Femur (tissue), 1 donor: Measurements from ENCODE around the gene FAT2.
"Not testable (repeated sequence)": the region's sequence is repeated elsewhere in the genome, so short reads cannot be mapped to it uniquely, and the experiment has no call there.

ENCODE experiments used
- DNase-seq: peaks from one replicate; pipeline ENCODE4 v3.0.0-alpha.2; 2017

FAT2 gene

DNA sequence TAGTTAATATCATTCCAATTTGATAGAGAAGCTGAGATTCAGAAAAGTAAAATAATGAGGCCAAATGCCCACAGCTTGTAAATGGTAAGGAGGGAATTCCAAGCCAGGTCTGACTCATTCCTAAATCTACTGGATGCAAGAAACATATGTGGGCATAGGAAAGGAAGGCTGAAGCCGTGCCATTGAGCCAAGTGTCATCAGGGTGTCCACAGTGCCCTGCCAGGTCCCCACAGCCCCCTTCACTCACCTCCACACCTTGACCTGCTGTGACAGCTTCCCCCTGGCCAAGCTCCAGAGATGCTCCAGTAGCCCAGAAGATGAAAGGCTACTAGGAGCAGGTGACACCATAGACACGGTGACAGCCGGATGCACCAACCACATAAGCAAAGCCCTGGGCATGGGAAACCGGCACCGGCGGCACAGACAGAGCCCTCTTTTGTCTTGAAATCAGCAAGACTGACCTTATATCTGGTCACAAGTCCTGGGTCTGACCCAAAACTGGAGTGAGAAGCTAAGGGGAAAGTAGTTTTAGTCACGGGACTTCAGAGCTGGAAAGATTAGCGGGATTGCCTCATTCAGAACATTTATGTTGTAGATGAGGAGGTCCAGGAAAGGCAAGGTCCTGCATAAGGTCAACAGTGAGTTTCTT, 20.1 kb upstream of the FAT2 start:
- no peak for DNase-seq

DNA sequence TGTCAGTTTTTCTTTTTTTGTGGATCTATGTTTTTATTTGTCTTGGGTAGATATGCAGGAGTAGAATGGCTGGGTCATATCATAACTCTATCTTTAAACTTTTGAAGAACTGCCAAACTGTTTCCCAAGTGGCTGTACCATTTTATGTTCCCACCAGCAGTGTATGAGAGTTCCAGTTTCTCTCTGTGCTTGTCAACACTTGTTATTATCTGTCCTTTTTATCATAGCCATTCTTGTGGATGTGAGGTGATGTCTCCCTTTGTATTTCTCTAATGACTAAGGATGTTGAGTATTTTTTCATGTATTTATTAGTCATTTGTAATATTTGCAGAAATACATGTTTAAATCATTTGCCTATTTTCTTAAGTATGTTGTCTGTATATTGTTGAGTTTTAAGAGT, 17.4 kb upstream of the FAT2 start:
- DNase-seq, result no peak

DNA sequence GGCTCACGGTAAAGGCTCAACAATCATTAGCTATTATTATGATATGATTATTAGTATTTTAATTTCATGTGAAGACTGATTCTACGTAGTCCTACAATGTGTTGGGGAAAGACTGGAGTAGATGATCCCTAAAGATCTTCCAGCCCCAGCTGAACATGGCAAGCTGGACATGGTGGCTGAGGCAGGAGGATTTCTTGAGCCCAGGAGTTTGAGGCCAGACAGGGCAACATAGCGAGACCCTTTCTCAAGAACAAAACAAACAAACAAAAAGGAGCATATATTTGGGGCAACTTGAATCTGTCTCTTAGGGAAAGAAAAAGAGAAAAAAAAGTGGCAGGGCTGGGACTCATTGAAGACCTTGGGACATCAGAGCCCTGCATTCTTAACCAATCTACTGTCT, 16.2 kb upstream of the FAT2 start:
- no peak for DNase-seq

DNA sequence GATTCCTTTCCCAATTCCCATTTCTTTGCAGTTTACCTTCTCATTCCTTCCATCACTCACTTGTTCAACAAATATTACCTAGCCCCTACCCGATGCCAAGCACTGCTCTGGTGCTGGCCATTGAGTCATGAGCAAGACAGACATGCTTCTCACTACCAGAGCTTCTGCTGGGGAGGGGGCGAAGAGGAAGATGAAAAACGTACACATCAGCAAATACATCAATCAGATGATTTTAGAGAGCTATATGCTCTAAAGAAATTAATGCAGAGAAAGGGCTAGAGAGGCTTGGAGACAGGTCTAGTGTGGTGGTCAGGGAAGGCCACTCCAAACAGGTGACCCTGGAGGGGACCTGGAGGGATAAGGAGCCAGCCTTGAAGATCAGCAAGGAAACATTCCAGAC, 14.4 kb upstream of the FAT2 start:
- no peak for DNase-seq

DNA sequence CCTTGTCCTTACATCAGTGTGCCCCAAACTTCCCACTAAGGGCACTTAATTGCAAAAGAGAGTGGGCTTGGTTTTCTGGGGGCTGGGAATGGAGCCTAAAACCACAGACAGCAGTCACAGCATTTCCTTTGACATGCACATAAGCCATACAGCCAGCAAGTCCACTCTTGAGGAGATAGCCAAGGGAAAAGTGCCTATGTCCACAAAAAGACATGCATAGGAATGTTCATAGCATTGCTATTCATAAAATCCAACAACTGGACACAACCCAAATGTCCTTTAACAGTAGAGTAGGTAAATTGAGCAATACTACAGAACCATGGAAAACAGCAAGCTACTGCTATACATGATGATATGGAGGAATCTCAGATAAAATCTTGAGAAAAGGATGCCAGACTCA, 11.7 kb upstream of the FAT2 start:
- DNase-seq, result no peak

DNA sequence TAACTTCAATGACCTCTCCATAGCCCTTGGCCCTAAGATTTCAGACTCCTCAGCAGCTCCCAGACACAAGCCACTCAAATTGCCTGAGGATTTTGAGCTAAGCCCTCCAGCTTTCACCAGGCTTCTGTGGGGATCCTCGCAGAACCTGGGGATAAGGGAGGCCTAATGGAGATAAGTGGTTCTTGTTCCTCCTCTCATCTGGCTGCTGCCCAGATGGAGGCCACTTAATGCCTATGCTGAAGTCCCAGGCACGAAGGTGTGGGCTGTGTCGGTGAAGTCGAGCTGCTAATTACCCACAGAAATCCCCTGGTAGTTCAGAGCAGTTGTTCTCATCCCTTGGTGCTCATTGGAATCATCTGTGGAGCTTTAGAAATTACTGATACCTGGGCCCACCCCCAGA, 10.3 kb upstream of the FAT2 start:
- no peak for DNase-seq

DNA sequence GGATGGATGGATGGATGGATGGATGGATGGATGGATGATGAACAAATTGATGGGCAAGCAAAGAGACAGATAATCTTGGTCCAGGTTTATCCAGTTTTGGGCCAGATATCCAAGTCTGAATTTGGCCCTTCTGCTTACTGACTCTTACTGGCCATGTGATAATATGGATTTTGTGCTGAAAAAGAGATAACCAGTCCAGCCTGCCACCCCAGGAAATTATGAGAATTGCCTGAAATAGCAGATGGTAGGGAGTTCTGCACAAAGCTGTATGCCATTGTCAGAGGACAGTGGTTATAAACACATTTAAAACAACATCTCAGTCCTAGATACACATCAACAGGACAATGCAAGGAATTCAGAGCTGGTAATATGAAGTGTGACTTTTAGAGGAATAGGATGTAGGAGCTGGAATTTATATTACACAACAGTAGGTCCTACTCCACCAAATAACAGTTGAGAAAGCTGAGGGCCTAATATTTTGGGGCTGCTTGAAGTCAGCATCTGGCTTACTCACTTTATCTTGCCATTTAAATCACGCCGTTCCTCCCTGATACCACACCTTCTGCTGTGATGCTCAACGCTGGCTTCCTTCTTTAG, 9.0 kb upstream of the FAT2 start:
- DNase-seq, result no peak

DNA sequence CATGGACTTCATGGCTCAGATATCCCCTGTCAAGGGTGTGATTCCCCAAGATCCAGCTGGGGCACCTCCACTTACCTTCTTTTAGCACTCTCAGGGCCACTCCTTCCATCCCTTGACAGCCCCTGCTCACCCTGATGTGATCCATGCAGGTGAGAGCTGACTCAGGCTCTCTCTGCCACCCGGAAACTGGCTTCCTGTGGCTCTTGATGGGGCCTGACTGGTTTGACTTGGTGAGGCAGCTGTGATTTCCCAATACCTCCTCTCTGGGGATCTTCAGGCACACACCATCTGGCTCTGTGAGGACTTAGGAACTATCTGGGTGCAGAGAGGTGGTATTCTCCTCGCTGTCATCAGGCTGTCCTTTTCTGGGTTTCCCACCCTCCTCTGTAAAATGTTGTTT, 7.9 kb upstream of the FAT2 start:
- DNase-seq, result no peak

DNA sequence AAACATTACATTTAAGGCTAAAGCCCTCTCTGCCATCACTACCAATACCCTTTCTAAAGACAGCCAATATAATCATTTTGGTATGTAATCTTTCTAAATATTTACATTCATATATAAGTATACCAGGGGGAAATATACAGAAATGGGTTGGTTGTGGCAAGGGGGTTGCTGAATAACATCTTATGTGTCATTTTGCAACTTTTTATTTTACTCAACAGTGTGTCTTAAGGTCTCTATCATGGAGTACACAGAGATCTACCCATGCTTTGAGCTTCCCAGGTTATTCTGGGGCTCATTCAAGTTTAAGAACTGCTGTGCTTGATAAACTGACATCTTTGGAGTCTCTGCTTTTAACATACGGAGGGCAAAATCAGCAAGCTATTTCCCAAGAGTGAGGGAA, 7.4 kb upstream of the FAT2 start:
- DNase-seq, result no peak

DNA sequence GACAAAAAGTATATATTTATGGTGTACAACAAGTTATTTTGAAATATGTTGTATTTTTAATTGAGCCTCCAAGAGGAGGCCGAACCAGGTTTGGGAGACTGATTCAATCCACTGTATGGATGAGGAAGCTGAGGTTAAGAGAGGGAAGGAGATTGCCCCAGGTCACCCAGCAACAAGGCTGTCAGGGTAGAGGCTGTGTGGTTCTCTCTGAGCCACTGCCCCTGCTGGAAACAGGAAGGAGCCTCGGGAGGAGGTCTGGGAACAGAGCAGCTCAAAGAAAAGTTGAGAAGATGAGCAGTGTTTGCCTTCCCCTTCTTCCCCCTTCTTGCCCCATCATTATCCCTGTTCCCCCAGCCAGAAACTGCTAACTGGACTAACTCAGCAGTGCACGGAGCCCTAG, 6.6 kb upstream of the FAT2 start:
- DNase-seq, result no peak

DNA sequence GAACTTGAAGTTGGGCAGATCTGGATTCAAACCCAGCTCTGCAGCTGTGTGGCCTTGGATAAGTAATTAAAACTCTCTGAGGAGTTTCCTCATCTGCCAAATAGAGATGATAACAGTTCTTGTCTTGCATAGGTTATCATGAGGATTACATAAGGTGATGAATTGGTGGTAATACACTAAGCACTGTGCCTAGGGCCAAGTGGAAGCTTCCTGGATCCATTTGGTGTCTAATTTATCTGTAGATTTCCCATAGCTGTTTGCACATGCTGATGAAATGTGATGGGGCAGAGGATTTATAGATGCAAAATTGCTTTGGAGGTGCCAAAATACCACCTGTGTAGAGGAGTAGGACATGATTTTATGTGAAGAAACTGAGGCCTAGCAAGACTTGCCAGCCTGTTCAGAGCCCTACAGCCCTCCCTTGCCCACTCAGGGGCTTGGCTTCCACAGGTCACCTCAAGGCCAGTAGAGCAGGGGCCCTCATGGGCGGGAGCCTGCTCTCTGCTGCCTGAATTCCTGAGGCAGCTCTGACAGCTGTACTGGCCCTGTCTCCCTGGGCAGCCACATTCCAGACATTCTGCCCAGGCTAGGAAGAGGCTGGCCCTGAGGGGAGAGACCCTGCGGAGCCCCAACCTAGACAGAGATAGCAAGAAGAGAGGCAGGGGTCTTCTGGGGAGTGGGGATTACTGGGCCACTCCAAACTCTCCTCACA, 5.9 kb upstream of the FAT2 start:
- DNase-seq, result peak; percentile 65

DNA sequence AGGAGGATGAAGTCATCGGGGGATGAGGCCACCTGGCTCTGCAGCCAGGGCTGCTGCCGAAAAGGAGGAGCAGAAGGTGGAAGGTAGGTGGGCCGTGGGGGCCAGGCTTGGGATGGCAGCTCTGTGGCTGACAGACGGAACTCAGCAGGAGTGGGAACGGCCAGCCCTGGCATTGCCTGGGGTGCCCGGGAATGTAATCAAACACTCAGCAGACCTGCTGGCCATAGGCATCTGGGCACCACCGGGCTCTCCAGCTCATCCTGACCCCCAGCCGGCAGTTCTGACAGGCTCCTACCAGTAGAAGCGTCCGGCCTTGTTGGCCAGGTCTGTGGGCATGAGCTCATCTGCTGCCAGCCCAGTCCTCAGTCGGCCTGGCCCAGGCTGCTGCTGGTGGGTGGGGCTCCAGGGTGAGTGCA, 4.3 kb upstream of the FAT2 start:
- DNase-seq, result peak; percentile 36

DNA sequence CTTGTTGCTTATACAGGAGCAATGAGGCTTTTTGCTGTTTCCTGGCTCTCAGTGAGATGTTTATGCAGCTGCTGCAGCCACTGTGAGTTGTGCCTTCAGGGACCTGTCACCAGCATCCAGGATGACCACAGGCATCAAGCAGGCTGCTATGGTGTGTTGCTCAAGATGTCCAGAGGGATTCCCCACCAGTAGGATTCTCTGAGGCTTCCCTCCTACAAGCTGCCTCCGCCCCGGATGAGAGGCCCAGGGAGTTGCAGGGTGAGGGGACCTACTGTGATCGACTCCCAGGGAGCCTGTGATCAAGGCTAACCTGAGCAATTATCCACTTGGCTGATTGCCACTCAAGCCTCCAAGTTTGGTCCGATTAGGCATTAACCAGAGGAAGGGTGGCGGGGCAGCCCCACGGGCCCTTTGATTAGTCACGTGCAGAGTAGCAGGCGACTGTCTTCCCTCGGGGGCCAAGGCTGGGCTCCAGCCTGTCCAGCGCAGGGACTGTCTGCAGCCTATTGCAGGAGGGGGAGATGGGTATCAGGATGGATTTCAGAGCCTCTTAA, 1.8 kb upstream of the FAT2 start:
- DNase-seq, result no peak

DNA sequence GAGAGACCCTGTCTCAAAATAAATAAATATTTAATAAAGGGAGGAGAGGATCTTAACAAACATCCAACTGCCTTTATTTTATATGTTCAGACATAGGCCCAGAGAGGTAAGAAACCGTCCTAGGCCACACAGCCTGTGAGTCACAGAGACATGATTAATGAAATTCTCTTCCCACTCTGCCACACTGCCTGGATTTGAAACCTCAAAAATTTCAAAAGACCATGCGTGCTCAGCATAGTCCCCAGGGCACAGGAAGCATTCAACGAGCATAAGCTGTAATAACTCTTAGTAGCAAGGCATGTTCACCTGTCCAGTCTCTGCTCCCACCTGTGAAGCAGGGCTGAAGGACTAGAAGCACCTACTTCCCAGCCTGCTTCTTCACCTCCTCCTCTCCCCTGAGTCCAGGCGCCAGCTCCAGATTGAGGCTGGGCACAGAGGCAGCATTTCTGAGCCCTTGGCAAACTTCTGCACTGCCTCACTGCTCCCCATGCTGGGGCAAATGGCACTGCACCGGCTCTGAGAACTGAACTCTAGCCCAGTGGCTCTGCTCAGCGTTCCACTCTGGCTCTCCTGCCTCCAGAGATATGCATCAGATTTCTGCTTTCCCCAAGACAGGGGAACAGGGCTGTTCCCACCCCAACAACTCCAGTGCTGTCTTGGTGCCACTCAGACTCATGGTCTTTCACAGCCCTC, 1.1 kb downstream of the FAT2 start:
- DNase-seq, result no peak

DNA sequence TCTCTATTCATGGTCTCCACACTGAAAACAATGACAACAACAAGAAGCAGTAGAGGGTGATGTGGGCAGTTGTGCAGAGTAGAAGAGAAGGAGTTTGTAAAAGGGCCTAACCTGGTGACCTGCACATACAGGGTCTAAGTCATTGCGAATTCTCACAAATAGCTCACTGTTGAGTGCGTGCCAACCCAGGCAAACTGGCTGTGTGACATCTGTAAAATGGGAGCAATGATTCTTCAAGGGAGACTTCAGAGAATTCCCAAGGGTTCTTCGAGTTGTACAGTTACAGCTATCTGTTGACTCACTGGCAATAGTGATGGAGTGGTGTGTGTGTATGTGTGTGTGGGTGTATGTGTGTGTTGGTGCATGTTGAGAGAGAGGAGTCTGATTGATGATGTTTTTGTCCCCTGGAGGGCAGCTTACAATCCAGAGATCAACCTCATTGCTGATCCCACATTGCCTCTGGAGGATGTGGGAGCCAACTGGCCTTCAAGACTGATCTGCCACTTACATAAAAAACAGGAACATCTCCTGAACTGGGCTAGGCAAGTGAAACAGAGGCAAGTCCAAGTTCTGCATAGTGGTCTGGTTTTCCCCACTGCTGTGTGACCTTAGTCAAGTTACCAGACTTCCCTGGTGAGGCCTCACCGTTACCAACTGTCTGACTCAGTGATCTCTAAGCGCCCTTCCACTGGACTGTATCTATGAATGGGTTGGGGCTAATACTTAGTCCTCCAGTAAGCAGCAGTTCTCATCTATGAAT, 3.2 kb downstream of the FAT2 start:
- DNase-seq, result no peak

DNA sequence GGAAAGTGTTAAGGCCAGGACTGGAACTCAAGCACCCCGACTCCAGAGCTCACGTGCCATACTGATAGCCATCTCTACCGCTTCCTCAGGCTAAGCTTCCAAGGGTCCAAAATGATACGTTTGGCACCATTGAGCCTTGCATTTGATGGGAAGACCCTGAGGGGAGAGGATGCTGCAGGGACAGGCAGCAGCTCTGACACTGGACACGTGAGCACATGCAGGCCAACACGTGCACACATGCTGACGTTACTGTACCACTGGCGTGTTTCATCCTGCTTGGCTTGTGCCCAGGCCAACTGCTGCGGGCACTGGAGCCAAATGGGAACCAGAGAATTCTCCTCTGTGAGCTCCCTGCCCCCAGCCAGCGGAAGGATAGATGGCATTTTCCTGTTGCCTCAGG, 5.2 kb downstream of the FAT2 start:
- DNase-seq, result peak; percentile 77

DNA sequence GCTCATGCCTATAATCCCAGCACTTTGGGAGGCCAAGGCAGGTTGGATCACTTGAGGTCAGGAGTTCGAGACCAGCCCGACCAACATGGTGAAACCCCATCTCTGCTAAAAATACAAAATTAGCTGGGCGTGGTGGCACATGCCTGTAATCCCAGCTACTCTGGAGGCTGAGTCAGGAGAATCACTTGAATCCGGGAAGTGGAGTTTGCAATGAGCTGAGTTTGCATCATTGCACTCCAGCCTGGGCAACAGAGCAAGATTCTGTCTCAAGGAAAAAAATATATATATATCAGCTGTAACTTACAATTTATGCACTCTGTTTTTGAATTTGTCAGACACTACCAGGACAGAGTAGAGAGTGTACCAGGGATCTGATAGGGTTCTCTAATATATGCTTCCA, 5.8 kb downstream of the FAT2 start:
- DNase-seq, result not testable (repeated sequence)

DNA sequence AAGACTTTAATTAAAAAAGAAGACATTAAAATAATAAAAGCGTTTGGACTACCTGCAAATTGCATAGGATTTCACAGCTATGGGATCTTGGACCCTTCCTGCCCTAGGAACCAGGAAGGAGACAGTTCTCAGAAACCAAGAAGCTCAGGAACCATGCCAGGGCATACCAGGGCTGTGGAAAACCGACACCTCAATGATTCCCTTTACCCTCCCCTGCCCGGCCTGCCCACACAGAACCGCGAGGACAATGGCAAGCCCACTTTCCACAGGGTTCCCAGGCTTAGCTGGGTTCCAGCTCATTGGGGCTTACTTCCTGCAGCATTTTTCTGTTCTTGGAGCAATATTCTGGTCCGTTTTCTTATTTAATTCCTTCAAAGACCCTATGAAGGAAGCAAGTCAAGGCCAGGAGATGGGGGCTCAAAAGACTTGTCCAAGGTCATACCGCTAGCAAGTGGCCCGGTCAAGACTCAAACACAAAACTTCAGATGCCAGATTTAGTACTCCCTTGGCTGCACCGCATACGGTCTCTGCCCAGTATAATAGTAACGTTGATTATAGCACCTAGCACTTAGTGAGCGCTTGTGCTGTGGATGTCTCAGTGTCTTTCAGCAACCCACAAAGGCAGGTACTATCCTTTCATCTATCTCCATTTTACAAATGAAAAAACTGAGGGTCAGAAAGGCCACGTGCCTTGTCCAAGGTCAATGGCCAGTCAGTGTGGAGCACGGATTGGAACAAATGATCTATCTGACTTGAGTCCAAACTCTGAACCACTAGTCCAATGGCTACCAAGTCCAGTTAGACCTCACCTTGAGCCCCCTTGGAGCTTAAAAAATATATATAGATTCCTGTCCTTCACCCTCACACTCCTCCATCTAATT, 6.8 kb downstream of the FAT2 start:
- no peak for DNase-seq

DNA sequence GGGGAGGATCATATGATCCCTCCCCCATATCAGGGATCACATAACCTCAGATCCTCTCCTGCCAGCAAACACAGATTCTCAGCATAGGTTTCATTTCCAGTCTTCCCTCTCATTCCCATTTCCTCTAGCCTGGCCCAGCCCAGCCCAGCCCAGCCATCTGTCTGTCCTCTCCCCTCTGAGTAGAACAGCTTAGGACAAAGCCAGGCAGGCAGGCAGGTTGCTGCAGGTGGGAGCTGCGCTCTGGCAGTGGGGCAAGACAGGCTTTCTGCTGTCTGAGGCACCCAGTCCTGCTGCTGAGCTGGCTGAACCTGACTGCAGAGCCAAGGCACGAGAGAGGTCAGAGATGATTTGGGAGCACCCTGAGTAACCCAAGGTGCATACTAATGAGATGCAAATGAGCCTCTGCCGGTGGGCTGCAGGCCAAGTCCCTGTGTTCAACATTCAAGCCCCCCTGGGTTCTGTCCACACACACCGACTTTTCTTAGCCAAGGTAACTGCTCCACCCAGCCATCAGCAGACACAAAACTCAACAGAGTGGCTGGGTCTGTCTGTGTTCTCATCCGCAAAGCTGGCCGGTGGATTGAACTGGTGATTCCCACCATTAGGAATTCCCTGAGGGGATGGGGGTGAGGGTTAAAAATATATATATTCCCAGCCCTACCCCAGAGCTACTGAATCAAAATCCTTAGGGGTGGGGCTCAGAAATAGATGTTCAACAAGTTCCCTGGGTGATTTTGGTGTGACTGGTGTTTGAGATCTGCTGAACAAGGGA, 9.1 kb downstream of the FAT2 start:
- no peak for DNase-seq

DNA sequence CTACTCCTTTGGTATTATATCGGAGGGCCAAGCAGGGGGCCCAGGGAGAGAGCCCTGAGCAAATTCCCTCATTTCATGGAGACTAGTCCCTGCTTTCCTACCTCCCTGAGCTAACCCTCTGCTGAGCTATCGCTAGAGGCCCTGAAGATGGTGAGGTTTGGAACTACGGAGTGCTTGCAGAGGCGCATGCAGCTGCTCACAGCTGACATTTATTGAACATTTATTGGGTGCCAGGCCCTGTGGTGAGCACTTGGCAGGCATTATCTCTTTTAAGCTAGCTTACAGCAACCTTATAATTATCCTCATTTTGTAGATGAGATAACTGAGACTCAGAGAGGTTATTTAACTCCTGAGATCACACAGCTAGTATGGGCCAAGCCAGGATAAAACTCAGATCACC, 9.8 kb downstream of the FAT2 start:
- no peak for DNase-seq

DNA sequence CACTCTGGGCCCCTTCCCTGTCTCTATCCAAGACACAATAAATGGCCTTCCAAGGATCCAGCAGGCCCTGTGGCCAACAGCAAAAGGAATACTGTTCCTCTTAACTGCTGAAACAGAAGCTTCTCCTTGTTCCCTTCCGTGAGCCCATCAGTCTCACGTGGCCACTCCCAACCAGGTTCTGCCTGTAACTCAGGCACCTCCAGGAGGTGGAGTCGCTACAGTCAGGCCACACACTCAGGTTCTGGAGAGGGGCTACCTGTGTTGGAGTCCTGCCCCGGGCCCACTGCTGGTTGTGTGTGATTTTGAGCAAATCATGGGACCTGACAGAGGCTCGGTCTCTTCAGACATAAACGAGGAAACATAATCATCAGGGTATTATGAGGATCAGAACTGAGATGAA, 10.3 kb downstream of the FAT2 start:
- DNase-seq, result no peak
